Middle frontal gyrus (tissue), 1 donor: ENCODE results near the gene TIFAB.
"Not testable (repeated sequence)": the region's sequence is repeated elsewhere in the genome, so short reads cannot be mapped to it uniquely, and the experiment has no call there.

Source experiments
- DNase-seq: peaks from one replicate; pipeline ENCODE4 v3.0.0-alpha.2; 2015; ENCODE audit warnings: low spot score; ENCODE audit errors: extremely low spot score

TIFAB gene

DNA sequence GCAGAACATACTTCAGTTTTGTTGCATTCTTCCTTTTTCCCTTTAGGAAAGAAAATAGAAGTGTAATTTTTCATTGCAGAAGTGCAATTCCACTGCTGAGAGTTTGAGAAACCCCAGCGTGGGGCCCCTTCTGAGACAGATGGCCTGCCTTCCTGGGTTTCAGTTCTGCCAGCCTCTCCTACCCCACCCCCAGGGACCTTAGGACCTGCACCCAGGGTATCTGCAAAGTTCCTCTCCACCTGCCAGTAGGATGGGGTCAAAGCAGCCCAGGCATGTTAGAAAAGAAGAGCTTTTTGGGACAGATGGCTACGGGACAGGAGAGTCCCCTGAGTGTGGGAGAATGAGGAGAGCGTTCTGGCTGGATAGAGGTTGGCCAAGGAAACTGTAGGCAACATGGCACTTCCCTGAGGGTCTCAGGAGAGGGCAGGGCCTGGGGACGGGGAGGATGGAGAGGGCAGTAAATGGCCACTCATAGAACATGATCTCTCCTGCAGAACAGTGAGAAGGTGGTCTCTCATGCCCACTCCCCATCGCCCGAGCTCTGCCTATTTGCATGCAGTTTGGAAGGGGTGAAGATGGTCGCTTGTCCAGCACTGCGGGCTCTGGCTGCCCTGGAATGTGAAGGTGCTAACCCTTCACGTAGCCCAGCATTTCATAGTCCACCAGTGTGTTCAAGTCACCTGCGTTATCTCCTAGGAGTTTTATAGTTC, at the start of gene TIFAB:
TIFAB (minus strand) TSS at position 31 of the 710 bp plus-strand sequence. CDS start 2,412 bp downstream, outside the sequence.
- DNase-seq, result no peak

DNA sequence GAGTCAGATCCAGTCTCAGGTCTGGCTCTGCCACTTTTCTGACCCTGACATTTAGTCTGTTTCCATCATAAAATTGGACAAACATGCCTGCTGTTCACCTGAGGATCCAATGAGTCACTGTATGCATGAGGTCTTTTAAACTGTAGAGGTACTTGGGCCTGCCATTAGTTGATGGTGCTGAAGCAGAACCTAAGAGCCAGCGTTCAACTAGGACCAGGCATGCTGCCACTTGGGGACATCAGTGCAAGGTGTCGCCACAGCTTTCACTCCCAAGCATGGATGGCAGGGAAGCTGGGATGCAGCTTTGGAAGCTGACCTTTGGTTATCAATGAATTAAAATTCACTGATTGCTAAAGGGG, 46.5 kb upstream of the TIFAB start:
- no peak for DNase-seq

DNA sequence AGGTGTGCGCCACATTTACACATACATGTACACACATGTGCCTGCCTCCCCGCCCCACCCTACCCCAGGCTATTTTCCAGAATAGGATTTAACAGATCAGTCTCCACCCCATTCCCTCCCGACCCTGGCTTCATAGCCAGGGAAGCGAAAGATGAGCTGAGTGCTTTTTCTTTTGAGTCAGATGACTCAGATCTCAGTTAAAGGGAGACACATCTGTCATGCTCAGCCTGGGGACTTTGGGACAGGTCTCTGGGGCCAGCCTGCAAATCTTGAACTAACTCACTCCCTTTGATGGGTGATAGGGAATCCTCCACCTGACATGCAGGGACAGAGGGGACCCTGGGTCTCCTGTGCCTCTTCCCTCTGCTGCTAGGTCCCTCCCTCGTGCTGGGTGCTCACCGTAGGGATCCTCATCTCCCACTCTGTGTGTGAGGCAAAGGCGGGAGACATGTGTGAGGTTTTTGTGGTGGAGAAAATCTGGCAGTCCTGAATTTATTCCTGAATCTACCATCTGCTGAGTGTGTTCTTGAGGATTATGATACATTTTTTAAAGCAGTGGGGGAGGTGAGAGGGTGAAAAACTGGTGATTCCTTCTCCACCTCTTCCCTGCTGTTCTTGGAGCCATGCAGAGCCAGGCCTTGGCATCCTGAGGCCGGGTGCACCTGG, 46.0 kb upstream of the TIFAB start:
- peak; percentile 38 for DNase-seq

DNA sequence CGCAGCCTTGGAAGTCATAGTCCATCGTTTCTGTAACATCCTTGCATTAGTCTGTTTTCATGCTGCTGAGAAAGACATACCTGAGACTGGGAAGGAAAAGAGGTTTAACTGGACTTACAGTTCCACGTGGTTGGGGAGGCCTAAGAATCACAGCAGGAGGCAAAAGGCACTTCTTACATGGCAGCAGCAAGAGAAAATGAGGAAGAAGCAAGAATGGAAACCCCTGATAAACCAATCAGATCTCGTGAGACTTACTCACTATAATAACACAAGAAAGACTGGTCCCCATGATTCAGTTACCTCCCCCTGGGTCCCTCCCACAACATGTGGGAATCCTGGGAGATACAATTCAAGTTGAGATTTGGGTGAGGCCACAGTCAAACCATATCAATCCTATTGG, 43.4 kb upstream of the TIFAB start:
- not testable (repeated sequence) for DNase-seq

- DNase-seq, result no peak
These were observed 42.0 kb upstream of the TIFAB start for GRCh38 chr5:135494196-135494595.

DNA sequence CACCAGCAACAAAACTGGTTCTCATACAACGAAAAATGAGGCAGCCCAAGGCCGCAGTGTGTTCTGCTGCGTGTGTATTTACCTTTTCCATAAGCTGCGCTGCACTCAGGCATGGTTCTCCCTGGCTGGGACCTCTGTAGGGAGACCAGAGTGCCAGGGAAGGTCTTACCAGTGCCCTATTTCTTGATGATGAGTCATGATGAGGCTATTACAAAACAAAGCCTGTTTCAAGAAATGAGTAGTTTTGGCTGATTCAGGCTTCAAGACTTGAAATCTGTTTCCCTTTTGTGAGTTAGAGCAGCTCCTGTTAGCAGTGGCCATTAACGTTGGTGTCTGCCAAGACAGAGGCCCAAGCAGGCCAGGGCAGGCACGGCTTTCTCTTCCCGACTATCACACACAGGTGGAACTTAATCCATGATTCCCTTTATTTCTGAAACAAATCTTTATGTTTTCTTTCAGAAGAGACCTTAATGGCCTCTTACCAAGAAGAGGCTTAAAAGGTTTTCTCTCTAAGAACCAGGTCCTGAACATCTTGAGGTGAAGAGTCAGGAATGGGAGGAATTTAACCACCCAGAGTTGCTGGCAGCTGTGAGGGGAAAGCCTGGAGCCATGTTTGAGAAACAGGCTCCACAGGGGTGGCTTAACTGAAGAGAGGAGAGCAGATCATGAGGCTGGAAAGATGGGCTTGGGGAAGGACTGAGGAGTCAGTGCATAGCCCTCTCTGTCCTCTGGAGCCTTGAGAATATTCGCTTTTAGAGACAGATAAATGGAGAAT, 41.4 kb upstream of the TIFAB start:
- no peak for DNase-seq

- DNase-seq, result no peak
These were observed 40.1 kb upstream of the TIFAB start for GRCh38 chr5:135492319-135492626.

DNA sequence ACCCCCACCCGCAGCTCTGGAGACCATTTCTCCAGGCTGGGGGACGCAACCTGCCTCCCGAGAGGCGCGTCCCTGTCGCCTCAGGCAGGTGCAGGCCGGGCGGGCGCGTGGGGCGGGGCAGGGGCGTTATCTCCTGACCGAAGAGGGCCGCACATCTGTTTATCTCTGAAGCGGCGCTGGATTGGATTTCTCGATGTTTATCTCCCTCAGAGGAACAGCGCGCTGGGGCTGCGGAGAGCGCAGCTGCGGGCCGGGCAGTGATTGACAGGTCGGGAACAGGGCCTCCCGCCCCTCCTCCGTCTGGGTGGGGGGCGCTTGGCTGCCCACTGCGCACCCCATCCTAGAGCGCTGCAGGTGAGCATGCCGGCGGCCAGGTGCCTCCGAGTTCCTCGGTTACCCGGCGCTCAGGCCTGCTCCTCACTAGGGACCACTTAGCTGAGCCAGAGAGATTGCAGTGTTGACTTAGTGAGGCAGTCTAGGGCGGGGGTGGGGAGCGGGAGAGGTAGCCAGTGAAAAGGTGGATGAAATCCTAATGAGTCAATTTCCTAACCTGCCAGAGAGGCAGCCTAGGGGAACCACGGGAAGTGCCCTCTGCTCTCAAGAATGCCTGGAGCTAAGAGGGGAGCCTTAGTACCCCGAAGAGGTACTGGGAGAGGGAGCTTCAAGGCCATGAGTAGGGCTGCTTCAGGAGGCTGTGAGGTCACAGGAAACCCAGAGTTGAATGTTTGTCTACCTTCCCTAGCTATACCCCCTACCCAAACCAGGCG, 39.6 kb upstream of the TIFAB start:
- no peak for DNase-seq

- no peak for DNase-seq
These were observed 38.9 kb upstream of the TIFAB start for GRCh38 chr5:135491038-135491551.

DNA sequence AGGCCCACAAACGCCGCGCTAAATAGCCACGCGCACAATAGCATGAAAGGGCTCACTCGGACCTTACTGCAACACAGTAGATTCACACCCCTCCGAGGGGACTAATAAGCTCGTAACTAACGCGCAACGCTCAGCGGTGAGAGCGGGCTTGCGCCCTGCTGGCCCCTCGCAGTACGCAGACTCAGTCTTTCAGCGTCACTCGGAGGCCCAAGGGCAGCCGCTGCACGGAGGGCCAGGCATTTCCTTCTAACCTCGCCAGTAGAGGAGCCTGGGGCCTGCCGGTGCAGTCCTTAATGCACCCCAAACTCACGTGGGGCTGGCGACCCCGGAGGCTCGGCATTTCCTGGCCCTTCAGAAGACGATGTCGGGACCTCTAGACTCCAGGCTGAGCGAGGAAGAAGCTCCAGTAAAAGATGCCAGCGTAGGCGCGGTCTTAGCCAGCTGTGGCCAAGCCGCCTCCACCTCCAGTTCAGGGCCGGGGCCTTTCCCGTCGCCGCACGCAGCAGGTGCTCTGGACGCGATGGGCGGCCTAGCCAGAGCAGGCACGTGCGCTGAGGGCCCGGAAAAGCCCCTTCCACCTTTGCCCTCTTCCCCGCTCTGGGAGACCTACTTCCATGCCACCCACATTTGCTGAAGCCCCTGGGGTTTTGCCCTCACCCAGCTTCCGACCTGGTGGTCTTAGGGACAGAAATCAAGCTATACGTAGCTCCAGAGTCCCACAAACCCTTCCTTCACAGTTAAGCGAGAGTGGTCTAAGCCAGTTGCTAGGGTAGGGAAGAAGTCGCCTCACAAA, 38.3 kb upstream of the TIFAB start:
- no peak for DNase-seq

GRCh38 chr5:135489466-135490244, 37.5 kb upstream of the TIFAB start:
- no peak for DNase-seq

DNA sequence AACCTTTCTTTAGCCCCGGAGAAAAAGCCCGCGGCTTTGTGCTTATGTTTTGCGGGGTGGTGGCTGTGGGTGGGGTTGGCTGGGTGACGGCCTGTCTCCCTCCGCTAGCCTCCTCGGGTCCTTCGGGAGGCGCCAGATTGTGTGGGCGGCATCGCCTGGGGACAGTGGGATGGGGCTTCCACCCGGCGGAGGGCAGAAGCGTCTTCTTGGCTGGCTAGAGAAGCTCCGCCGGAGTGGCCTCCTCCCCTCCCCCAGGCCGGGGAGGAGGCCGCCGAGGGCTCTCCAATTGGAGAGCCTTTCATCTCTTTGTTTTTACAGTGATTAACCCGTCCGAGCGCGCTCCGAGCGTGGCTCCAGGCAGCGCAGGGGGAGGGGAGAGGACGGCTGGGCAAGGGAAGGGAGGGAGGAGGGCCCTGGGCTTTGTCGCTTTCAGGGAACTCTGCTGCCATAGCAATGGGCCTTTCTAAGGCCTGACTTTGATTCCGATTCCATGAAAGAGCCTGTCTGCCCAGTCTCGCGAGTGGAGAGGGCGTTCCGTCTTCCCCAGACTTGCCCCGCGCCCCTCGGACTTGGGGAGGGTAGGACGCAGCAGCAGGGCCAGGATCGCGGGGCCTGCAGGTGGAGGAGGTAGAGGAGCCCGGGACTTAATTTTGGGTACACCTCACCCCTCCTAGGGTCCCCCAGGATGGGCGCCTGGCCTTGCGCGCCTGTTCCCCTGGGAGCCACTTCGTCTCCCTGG, 36.7 kb upstream of the TIFAB start:
- no peak for DNase-seq

DNA sequence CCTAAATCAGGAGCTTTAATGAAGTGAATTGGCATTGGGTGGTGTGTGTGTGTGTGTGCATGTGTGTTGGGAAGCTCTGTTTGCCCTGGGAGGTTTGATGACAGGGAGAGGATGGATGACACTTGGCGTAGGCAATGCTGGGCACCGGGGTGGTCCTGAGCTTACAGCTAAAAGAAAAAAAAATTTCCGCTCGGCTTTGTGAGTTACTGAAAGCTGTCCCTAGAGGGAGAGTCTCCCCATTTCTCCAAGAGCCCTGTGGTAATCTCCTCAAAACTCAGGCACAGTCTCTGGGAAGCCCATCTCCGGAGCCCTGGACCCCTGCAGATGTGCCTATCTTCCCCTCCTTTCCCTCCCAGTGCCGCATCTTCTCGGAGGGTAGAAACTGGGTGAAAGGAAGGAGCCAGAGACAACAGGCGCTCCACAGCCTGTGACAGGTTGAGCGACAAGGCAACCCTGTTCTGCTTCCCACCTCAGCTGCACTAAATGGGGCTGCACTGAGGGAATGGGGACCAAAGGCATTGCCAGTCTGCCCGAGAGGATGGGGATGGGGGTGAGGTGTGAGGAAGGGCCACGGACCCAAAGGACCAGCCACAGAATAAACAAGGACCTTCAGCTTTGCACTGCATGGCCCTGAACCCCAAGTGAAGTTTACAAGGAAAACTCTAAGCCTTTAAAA, 35.8 kb upstream of the TIFAB start:
- DNase-seq, result no peak

DNA sequence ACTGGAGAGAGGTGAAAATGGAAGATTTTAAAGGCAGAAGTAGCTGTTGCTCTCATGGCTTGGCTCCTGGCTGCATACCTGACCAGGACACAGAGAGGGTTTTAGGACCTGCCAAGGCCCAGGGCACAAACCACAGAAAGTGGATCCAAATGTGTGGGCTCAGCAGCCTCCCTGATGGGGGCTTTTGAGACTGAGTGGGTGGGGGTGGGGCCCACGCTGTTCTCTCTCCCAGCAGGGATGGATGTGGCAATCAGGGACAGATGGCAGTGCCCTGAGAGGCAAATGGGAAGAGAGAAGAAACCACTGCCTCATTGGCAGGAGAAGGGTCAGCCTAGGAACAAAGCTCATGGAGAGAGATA, 34.9 kb upstream of the TIFAB start:
- no peak for DNase-seq

DNA sequence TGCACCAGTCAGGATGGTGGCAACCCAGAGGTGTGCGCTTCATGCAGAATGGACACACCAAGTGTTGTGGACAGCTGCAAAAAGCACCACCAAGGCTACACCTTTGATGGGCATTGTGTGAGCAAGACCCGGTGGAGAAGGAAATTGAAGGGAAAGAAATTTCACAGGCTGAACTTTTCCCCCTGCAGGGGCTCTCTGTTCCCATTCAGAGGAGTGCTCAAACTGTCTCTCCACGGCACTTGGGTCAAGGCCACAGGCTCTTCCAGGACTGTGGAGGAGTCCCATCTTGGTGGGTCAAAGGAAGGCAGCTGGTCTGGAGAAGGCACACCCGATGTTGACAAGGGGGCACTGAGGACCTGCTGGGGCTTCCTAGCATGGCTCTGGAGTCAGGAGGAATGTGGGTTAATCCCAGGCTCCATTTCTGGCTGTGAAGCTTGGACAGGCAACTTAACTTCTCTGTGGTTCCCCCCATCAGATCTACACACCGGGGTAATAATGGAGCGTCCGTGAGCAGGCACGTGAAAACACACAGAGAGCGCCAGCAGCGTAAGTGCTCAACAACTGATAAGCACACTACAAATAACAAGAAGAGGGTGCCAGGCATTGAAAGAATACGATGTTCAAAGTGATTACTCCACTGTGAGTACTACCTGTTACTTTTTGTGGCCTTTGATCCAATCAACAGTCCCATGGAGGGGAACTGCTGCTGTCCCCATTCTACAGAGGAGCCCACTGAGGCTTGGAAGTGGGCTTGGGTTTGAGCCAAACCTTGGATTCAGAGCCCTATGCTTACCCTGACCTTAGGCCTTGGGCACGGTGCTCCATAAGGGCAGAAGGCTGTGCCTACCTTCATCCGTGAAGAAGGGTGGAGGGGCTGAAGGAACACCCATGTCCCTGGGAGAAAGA, 34.2 kb upstream of the TIFAB start:
- DNase-seq, result no peak

DNA sequence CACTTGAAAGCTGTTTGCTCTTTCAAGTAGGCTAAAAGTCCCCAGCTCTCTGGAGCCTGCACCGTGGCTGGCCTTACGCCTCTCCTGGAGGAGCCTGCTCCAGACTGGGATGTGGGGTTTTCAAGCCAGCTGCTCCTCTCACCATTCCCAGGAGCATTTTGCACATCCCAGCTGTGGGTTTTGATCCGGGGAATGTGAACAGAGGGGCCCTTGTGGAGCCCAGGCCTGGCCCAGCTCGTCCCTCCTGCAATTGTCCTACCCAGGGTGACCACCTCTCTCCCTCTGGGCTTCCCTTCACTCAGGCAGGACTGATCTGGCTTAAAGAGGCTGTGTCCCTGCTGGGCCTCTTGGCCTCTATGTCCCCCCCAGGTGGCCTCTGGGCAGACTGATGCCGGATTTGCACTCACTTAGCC, 32.5 kb upstream of the TIFAB start:
- DNase-seq, result no peak

- DNase-seq, result no peak
These were observed 31.1 kb upstream of the TIFAB start for GRCh38 chr5:135483254-135483653.
